Measurements from ENCODE around the gene GUCA2A. TPM values are rescaled to one million over a fixed set of nuclear protein-coding genes. Genes with fewer than 3 reads are reported as not detected.
A peak's percentile ranks its signal among the peaks of the same experiment; 100 is the strongest.

Gene GUCA2A
- total and polyA plus RNA-seq, 5 donors from 2014 or later = not detected

DNA sequence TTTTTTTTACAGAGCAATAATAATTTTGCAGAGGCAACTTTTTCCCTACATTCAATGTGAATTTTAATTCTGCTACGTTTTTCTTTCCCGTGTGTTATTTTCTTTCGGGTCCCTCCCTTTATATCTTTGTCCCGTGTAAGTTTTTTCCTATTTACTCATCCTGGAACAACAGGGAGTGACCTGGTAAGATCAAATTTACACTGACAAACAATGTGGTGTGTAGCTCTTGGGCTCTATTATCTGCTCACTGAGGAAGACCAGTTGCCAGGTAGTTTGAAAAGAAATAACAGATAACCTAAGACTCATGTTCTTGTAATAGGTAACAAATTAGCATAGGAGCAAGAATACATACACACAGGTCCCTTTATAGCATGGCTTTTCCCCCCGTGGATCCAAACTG is 33.7 kb upstream of the GUCA2A start:
- Mint-ChIP-seq H3K27ac (no peak overlapping the region), H3K36me3 (peaks cover 40% of the 10 kb centered on the region), H3K9me3 (peaks cover 0 to 13% (median 1%) of the 10 kb centered on the region in 7 donors), H3K4me1 (peaks cover 0 to 4% (median 0%) of the 10 kb centered on the region in 4 donors), H3K4me3 (no peak overlapping the region), H3K27me3 (no peaks in the 10 kb centered on the region)
- Histone ChIP-seq H3K4me3 (ENCODE audit: low read depth, low read length) (no peak overlapping the region), H3K27ac (ENCODE audit: insufficient read depth, low read length, poor library complexity, severe bottlenecking) (no peak overlapping the region), H3K9me3 (ENCODE audit: control insufficient read depth in 2 of 2, low read length in 2 of 2) (peaks cover 6 to 12% of the 10 kb centered on the region in 2 experiments), H3K27me3 (ENCODE audit: control insufficient read depth, insufficient read depth, low read length) (no peaks in the 10 kb centered on the region), H3K36me3 (ENCODE audit: control insufficient read depth, insufficient read depth, low read length) (peaks cover 57% of the 10 kb centered on the region), H3K4me1 (ENCODE audit: control insufficient read depth, insufficient read depth, low read length, poor library complexity, severe bottlenecking) (no peaks in the 10 kb centered on the region)
- no peak for DNase-seq
- no peak for ATAC-seq (ENCODE audit: low read depth in 2 of 2)

- no peak for DNase-seq
- Mint-ChIP-seq H3K36me3 (peaks cover 37% of the 10 kb centered on the region), H3K9me3 (no peaks in the 10 kb centered on the region), H3K27ac (no peak overlapping the region), H3K27me3 (no peaks in the 10 kb centered on the region), H3K4me3 (no peak overlapping the region), H3K4me1 (peaks cover 0 to 7% (median 5%) of the 10 kb centered on the region in 4 donors)
- Histone ChIP-seq H3K4me1 (ENCODE audit: control insufficient read depth, insufficient read depth, low read length, poor library complexity, severe bottlenecking) (no peaks in the 10 kb centered on the region), H3K27ac (ENCODE audit: insufficient read depth, low read length, poor library complexity, severe bottlenecking) (no peak overlapping the region), H3K9me3 (ENCODE audit: control insufficient read depth in 2 of 2, low read length in 2 of 2) (no peaks in the 10 kb centered on the region), H3K4me3 (ENCODE audit: low read depth, low read length) (no peak overlapping the region), H3K27me3 (ENCODE audit: control insufficient read depth, insufficient read depth, low read length) (no peaks in the 10 kb centered on the region), H3K36me3 (ENCODE audit: control insufficient read depth, insufficient read depth, low read length) (peaks cover 55% of the 10 kb centered on the region)
- no peak for ATAC-seq (ENCODE audit: low read depth in 2 of 2)
These were observed 31.3 kb upstream of the GUCA2A start for GRCh38 chr1:42195841-42196240.

GRCh38 chr1:42192106-42192505 is 27.6 kb upstream of the GUCA2A start:
- Histone ChIP-seq H3K27me3 (ENCODE audit: control insufficient read depth, insufficient read depth, low read length) (no peaks in the 10 kb centered on the region), H3K36me3 (ENCODE audit: control insufficient read depth, insufficient read depth, low read length) (peaks cover 68% of the 10 kb centered on the region), H3K4me1 (ENCODE audit: control insufficient read depth, insufficient read depth, low read length, poor library complexity, severe bottlenecking) (no peaks in the 10 kb centered on the region), H3K27ac (ENCODE audit: insufficient read depth, low read length, poor library complexity, severe bottlenecking) (no peak overlapping the region), H3K4me3 (ENCODE audit: low read depth, low read length) (no peak overlapping the region), H3K9me3 (ENCODE audit: control insufficient read depth in 2 of 2, low read length in 2 of 2) (no peaks in the 10 kb centered on the region)
- peaks cover 37% of the 10 kb centered on the region for H3K36me3 Mint-ChIP-seq
- DNase-seq (no peak), ATAC-seq (ENCODE audit: low read depth in 2 of 2) (no peak)
- H3K4me3 Mint-ChIP-seq = no peak overlapping the region
- H3K27ac Mint-ChIP-seq = peak overlapping the region in 1 of 3 donors; percentile 65
- H3K9me3 Mint-ChIP-seq = no peaks in the 10 kb centered on the region
- H3K27me3 Mint-ChIP-seq = no peaks in the 10 kb centered on the region
- peaks cover 4 to 10% (median 6%) of the 10 kb centered on the region in 4 donors for H3K4me1 Mint-ChIP-seq

- H3K4me1 Mint-ChIP-seq = peaks cover 4 to 12% (median 6%) of the 10 kb centered on the region in 4 donors
- peak overlapping the region in 1 of 3 donors; percentile 65 for H3K27ac Mint-ChIP-seq
- H3K9me3 Mint-ChIP-seq = no peaks in the 10 kb centered on the region
- H3K4me3 ChIP-seq (ENCODE audit: low read depth, low read length) = no peak overlapping the region
- no peaks in the 10 kb centered on the region for H3K27me3 ChIP-seq (ENCODE audit: control insufficient read depth, insufficient read depth, low read length)
- peaks cover 37% of the 10 kb centered on the region for H3K36me3 Mint-ChIP-seq
- no peaks in the 10 kb centered on the region for H3K4me1 ChIP-seq (ENCODE audit: control insufficient read depth, insufficient read depth, low read length, poor library complexity, severe bottlenecking)
- H3K27me3 Mint-ChIP-seq = no peaks in the 10 kb centered on the region
- no peak for ATAC-seq (ENCODE audit: low read depth in 2 of 2)
- H3K4me3 Mint-ChIP-seq = no peak overlapping the region
- no peak overlapping the region for H3K27ac ChIP-seq (ENCODE audit: insufficient read depth, low read length, poor library complexity, severe bottlenecking)
- DNase-seq = no peak
- no peaks in the 10 kb centered on the region for H3K9me3 ChIP-seq (ENCODE audit: control insufficient read depth in 2 of 2, low read length in 2 of 2)
- H3K36me3 ChIP-seq (ENCODE audit: control insufficient read depth, insufficient read depth, low read length) = peaks cover 67% of the 10 kb centered on the region
These were observed 26.8 kb upstream of the GUCA2A start for GRCh38 chr1:42191319-42191718.

DNA sequence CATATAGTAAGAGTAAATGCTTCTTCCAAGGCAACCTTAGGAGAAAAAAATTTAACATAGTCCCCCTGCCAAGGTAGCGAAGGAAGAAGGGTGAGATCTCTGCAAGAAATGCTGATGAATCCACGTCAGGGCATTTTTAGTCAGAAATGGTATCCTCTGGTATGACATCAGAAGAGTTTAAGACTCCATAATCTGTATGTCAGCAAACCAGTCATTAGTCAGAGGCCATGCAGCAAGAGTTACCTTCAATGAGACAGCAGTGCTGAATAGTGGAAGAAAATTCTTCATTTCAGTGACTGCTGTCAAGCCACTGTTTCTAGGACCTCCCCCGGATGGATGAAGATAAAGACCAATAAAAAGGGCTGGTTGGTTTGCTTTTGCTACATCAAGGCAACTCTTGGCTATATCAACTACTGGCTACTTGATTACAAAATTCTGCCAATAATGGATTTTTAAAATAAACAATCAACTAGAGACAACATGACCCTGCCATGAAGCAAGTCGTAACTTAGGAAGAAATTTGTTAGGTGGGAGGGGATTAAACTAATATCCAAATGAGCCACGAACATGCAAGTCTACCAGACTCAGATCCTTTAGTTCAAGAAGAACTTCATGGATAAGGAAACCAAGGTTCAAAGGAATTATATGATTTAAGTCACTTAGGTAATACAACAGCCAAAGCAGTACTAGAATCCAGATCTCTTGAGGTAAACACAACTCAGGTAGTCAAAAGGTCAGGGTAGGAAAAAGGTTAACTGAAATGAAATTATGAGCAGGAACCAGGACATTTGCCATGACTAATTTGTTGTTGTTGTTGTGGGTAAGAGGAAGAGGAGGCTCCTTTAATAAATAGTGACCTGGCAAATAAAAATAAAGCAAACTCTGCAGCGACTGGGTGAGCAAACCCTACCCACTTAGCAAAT is 25.6 kb upstream of the GUCA2A start:
- Histone ChIP-seq H3K4me1 (ENCODE audit: control insufficient read depth, insufficient read depth, low read length, poor library complexity, severe bottlenecking) (no peaks in the 10 kb centered on the region), H3K27me3 (ENCODE audit: control insufficient read depth, insufficient read depth, low read length) (no peaks in the 10 kb centered on the region), H3K4me3 (ENCODE audit: low read depth, low read length) (no peak overlapping the region), H3K9me3 (ENCODE audit: control insufficient read depth in 2 of 2, low read length in 2 of 2) (no peaks in the 10 kb centered on the region), H3K27ac (ENCODE audit: insufficient read depth, low read length, poor library complexity, severe bottlenecking) (no peak overlapping the region), H3K36me3 (ENCODE audit: control insufficient read depth, insufficient read depth, low read length) (peaks cover 65% of the 10 kb centered on the region)
- H3K4me1 Mint-ChIP-seq = peaks cover 4 to 14% (median 6%) of the 10 kb centered on the region in 4 donors
- H3K9me3 Mint-ChIP-seq = no peaks in the 10 kb centered on the region
- no peaks in the 10 kb centered on the region for H3K27me3 Mint-ChIP-seq
- no peak overlapping the region for H3K4me3 Mint-ChIP-seq
- DNase-seq (no peak), ATAC-seq (ENCODE audit: low read depth in 2 of 2) (no peak)
- no peak overlapping the region for H3K27ac Mint-ChIP-seq
- peaks cover 45% of the 10 kb centered on the region for H3K36me3 Mint-ChIP-seq

GRCh38 chr1:42186152-42186551 is 21.6 kb upstream of the GUCA2A start:
- Histone ChIP-seq H3K4me3 (ENCODE audit: low read depth, low read length) (no peak overlapping the region), H3K27me3 (ENCODE audit: control insufficient read depth, insufficient read depth, low read length) (no peaks in the 10 kb centered on the region), H3K9me3 (ENCODE audit: control insufficient read depth in 2 of 2, low read length in 2 of 2) (no peaks in the 10 kb centered on the region), H3K27ac (ENCODE audit: insufficient read depth, low read length, poor library complexity, severe bottlenecking) (no peak overlapping the region), H3K36me3 (ENCODE audit: control insufficient read depth, insufficient read depth, low read length) (peaks cover 72% of the 10 kb centered on the region), H3K4me1 (ENCODE audit: control insufficient read depth, insufficient read depth, low read length, poor library complexity, severe bottlenecking) (no peaks in the 10 kb centered on the region)
- DNase-seq (no peak), ATAC-seq (ENCODE audit: low read depth in 2 of 2) (no peak)
- Mint-ChIP-seq H3K27ac (peak overlapping the region in 2 of 3 donors; percentile 20 to 83), H3K27me3 (no peaks in the 10 kb centered on the region), H3K9me3 (no peaks in the 10 kb centered on the region), H3K4me1 (peaks cover 4 to 10% (median 4%) of the 10 kb centered on the region in 4 donors), H3K4me3 (no peak overlapping the region), H3K36me3 (peaks cover 44% of the 10 kb centered on the region)

DNA sequence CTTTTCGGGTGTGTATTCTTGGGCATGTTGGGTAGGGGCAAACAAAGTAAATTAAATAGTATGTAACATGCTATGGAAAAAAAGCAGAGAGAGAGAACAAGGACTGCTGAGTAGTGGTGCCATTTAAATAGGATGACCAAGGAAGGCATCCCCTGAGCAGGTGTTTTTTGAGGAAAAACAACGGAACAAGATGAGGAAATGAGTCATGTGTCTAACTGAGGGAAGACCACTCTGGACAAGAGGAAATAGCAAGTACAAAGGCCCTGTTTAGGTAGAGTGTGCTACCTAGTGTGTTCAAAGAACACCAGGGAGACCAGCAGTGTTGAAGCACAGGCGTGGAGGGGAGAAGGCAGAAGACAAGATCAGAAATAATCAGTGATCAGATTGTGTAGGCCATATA is 20.1 kb upstream of the GUCA2A start:
- H3K27ac Mint-ChIP-seq = peak overlapping the region in 2 of 3 donors; percentile 19 to 56
- Histone ChIP-seq H3K9me3 (ENCODE audit: control insufficient read depth in 2 of 2, low read length in 2 of 2) (no peaks in the 10 kb centered on the region), H3K27ac (ENCODE audit: insufficient read depth, low read length, poor library complexity, severe bottlenecking) (no peak overlapping the region), H3K4me1 (ENCODE audit: control insufficient read depth, insufficient read depth, low read length, poor library complexity, severe bottlenecking) (no peaks in the 10 kb centered on the region), H3K36me3 (ENCODE audit: control insufficient read depth, insufficient read depth, low read length) (peaks cover 70% of the 10 kb centered on the region), H3K27me3 (ENCODE audit: control insufficient read depth, insufficient read depth, low read length) (no peaks in the 10 kb centered on the region), H3K4me3 (ENCODE audit: low read depth, low read length) (no peak overlapping the region)
- H3K36me3 Mint-ChIP-seq = peaks cover 37% of the 10 kb centered on the region
- peaks cover 0 to 14% (median 2%) of the 10 kb centered on the region in 4 donors for H3K4me1 Mint-ChIP-seq
- DNase-seq (no peak), ATAC-seq (ENCODE audit: low read depth in 2 of 2) (no peak)
- no peak overlapping the region for H3K4me3 Mint-ChIP-seq
- H3K27me3 Mint-ChIP-seq = no peaks in the 10 kb centered on the region
- no peaks in the 10 kb centered on the region for H3K9me3 Mint-ChIP-seq

GRCh38 chr1:42183957-42184268 is 19.4 kb upstream of the GUCA2A start:
- Mint-ChIP-seq H3K4me3 (no peak overlapping the region), H3K36me3 (peaks cover 39% of the 10 kb centered on the region), H3K27ac (peak overlapping the region in 2 of 3 donors; percentile 9 to 57), H3K27me3 (no peaks in the 10 kb centered on the region), H3K4me1 (peaks cover 0 to 15% (median 2%) of the 10 kb centered on the region in 4 donors), H3K9me3 (no peaks in the 10 kb centered on the region)
- H3K4me1 ChIP-seq (ENCODE audit: control insufficient read depth, insufficient read depth, low read length, poor library complexity, severe bottlenecking) = no peaks in the 10 kb centered on the region
- no peaks in the 10 kb centered on the region for H3K9me3 ChIP-seq (ENCODE audit: control insufficient read depth in 2 of 2, low read length in 2 of 2)
- H3K36me3 ChIP-seq (ENCODE audit: control insufficient read depth, insufficient read depth, low read length) = peaks cover 65% of the 10 kb centered on the region
- no peak overlapping the region for H3K4me3 ChIP-seq (ENCODE audit: low read depth, low read length)
- no peak for ATAC-seq (ENCODE audit: low read depth in 2 of 2)
- H3K27me3 ChIP-seq (ENCODE audit: control insufficient read depth, insufficient read depth, low read length) = no peaks in the 10 kb centered on the region
- no peak for DNase-seq
- no peak overlapping the region for H3K27ac ChIP-seq (ENCODE audit: insufficient read depth, low read length, poor library complexity, severe bottlenecking)

All from CD4-positive, CD25-positive, alpha-beta regulatory T cell (primary cell).